OCI-LY3 (cell line): Measurements from ENCODE around the gene INPP5A.

Experiments used
- EZH2phosphoT487 ChIP-seq: fragments of 200-600 bp; shearing (Covaris generic); IDR thresholded peaks from 2 replicates; pipeline ENCODE4 v1.6.1; 2018; ENCODE audit warnings: antibody characterized with exemption, mixed run types, low read depth
- TF ChIP-seq, protein P1 (sequence below): fragments of 200-600, 300-600 bp; sonication (generic); IDR thresholded peaks from 2 replicates; pipeline ENCODE4 v1.5.1; 2014; ENCODE audit warnings: antibody characterized with exemption, low read length, low read depth

DNA sequence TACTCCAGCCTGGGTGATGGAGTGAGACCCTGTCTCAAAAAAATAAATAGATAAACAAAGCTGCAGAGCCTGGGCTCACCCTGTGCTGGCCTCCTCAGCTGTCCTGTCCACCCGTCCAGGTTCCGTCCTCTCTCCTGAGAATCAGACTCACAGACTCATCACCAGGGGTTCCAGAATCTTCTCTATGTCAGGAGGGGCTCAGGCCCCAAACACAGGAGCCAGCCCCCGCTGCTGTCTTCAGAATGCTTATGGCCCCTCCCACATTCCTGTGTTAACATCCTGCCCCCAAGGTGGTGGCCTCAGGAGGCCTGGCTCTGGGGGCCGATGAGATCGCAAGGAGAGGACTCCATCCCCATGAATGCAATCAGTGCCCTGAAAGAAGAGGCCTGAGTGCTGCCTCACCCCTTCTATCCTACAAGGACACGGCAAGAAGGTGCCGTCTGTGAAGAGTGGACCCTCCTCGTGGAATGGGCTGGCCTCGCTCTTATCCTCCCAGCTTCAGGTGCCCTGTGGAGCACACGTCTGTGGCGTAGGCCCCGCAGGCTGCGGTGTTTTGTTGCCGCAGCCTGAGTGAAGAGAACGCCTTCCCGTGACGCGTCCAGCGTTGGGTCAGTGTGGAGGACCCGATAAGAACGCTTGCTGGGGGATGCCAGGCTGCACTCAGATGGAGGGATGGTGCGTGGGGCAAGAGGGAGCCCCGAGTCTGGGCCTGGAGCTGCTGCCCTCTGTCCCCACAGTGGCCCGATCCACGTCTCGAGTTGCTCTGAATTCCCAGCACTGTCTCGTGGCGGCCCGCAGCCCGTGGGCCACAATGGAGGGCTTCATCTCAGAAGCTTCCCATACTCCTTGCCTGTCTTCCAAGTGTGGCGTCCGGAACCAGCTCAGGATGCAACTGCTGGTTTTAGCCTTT lies 77.1 kb downstream of the INPP5A start:
- TF ChIP-seq, protein P1, sequence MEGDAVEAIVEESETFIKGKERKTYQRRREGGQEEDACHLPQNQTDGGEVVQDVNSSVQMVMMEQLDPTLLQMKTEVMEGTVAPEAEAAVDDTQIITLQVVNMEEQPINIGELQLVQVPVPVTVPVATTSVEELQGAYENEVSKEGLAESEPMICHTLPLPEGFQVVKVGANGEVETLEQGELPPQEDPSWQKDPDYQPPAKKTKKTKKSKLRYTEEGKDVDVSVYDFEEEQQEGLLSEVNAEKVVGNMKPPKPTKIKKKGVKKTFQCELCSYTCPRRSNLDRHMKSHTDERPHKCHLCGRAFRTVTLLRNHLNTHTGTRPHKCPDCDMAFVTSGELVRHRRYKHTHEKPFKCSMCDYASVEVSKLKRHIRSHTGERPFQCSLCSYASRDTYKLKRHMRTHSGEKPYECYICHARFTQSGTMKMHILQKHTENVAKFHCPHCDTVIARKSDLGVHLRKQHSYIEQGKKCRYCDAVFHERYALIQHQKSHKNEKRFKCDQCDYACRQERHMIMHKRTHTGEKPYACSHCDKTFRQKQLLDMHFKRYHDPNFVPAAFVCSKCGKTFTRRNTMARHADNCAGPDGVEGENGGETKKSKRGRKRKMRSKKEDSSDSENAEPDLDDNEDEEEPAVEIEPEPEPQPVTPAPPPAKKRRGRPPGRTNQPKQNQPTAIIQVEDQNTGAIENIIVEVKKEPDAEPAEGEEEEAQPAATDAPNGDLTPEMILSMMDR, result no peak
- no peak for TF ChIP-seq EZH2phosphoT487
